HG03432 (cell line): Measurements from ENCODE around the gene GPR156.
"Not testable (repeated sequence)": the region's sequence is repeated elsewhere in the genome, so short reads cannot be mapped to it uniquely, and the experiment has no call there.

Source experiments
- ATAC-seq: cut with Tn5 transposase; IDR thresholded peaks from one replicate; pipeline ENCODE4 v1.9.1; 2021; ENCODE audit warnings: mild to moderate bottlenecking, moderate library complexity; ENCODE audit not compliant: unreplicated experiment

The GPR156 gene

GRCh38 chr3:120284747-120285507 lies at the start of gene GPR156:
TSS of gene GPR156 (minus strand) at chr3:120285222. CDS start at chr3:120244098, 41,124 bp downstream.
- no peak for ATAC-seq

GRCh38 chr3:120332646-120333045 lies 47.6 kb upstream of the GPR156 start:
- no peak for ATAC-seq

GRCh38 chr3:120331076-120331475 lies 46.1 kb upstream of the GPR156 start:
- no peak for ATAC-seq

- no peak for ATAC-seq
These were observed 41.8 kb upstream of the GPR156 start for GRCh38 chr3:120326784-120327183.

GRCh38 chr3:120324190-120324589 lies 39.2 kb upstream of the GPR156 start:
- no peak for ATAC-seq

DNA sequence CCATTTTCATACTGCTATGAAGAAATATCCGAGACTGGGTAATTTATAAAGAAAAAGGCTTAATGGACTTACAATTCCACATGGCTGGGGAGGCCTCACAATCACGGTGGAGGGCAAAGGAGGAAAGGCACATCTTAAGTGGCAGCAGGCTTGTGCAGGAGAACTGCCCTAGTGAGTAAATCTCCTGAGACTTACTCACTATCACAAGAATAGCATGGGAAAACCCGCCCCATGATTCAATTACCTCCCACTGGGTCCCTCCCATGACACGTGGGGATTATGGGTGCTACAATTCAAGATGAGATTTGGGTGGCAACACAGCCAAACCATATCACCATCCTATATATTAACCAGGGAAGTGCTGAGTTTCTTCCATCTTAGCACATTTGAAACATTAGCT lies 38.7 kb upstream of the GPR156 start:
- not testable (repeated sequence) for ATAC-seq

GRCh38 chr3:120311863-120312794 lies 27.1 kb upstream of the GPR156 start:
- ATAC-seq: no peak

DNA sequence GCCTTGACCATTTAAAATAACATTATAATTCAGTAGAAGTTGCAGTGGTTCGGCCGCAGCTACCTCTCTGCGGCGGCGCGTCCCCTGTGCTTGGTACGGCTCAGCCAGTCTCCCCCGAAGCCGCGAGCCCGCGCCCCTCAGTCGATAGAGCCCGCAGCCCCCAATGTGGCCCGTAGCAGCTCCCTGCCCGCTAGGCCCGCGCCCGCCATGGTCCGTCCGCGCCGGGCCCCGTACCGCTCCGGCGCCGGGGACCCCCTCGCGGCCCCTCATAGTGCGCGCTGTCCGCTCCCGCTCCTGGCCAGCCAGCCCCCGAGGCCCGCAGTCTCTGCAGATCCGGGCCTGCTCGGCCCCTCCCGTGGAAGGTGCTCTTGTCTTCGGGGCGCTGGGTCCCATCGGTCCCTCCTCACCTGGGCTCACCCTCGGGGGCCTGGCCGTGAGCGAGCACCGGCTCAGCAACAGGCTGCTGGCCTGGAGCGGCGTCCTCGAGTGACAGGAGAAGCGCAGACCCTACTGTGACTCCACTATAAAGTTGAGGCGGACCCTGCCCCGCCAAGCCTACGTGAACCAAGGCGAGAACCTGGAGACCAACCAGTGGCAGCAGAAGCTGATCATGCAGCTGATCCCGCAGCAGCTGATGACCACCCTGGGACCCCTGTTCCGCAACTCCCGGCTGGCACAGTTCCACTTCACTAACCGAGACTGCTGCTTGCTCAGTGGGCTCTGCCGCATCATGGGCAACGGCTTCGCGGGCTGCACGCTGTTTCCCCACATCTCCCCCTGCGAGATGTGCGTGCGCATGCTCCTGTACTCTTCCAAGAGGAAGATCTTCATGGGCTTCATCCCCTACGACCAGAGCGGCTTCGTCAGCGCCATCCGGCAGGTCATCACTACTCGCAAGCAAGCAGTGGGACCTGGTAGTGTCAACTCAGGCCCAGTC lies 21.8 kb upstream of the GPR156 start:
- ATAC-seq: no peak

DNA sequence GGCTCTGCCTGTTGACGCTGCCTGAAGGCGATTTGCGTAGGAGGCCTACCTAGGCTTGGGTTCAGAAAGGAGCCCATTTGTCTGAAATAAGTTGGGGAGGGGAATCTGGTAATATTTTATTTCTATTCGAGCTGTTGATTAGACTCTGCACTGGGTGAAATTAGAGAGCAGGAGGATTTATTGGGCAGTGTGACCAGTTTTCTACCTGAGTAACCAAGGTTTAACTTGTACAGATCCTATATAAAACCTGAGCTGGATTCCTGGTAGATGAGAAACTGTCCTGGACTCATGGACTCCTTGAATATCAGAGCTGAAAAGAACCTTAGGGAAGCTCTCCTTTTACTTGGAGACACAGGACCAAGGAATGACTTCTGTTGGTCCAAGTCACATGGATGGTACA lies 19.6 kb upstream of the GPR156 start:
- no peak for ATAC-seq

GRCh38 chr3:120302361-120302760 lies 17.3 kb upstream of the GPR156 start:
- no peak for ATAC-seq

GRCh38 chr3:120300971-120301370 lies 15.9 kb upstream of the GPR156 start:
- ATAC-seq: no peak

DNA sequence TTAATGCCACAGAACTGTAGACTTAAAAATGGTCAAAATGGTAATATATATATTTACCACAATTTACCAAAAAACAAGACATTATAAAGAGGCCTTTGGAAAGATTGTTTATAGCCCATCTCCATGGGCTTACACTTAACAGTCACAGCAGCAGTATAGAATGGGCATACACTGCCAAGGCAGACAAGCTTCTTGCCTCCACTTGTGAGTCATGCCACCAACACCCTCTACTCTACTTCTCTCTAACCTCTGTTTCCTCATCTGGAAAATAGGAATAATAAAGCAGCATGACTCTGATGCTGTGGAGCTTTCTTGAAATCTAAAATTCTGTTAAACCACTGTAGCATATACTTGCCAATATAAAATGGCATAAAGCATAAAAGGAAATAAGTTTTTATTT lies 14.4 kb upstream of the GPR156 start:
- ATAC-seq: no peak

GRCh38 chr3:120298996-120299395 lies 14.0 kb upstream of the GPR156 start:
- no peak for ATAC-seq

GRCh38 chr3:120291552-120291951 lies 6.5 kb upstream of the GPR156 start:
- ATAC-seq: not testable (repeated sequence)

GRCh38 chr3:120289636-120290035 lies 4.6 kb upstream of the GPR156 start:
- ATAC-seq: no peak

GRCh38 chr3:120286465-120286864 lies 1.4 kb upstream of the GPR156 start:
- ATAC-seq: no peak

GRCh38 chr3:120285508-120285841 lies 453 bp upstream of the GPR156 start:
- ATAC-seq: no peak

DNA sequence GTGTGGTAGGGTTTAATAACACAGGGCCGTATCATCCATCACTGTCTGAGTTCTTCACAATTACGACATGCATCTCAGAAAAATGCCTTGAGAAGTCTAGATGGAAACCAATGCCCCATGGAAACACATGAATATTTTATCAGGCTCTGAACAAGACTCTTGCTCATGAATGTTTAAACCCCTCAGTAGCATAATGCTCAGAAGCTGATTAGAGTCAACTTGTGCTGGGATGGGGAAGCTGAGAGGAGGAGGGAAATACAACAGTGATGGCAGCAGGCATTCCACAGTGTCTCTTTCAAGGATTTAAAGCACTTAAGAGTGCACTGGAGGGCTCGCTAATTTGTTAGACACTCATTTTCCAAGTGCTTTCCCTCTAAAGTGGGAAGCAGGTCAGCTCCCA lies 3.8 kb downstream of the GPR156 start:
- ATAC-seq: no peak

- ATAC-seq: no peak
These were observed 4.5 kb downstream of the GPR156 start for GRCh38 chr3:120280566-120280965.

GRCh38 chr3:120280026-120280425 lies 5.0 kb downstream of the GPR156 start:
- ATAC-seq: no peak

DNA sequence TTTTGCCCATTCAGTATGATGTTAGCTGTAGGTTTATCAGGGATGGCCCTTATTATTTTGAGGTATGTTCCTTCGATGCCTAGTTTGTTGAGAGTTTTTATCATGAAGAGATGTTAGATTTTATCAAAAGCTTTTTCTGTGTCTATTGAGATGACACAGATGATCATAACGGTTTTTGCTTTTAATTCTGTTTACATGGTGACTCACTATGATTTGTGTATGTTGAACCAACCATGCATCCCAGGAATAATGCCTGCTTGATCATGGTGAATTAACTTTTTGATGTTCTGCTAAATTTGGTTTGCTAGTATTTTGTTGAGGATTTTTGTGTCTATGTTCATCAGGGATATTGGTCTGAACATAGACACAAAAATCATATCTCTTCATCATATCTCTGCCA lies 8.3 kb downstream of the GPR156 start:
- ATAC-seq: no peak
